Measurements from ENCODE around the gene FAM83B.

The FAM83B gene

DNA sequence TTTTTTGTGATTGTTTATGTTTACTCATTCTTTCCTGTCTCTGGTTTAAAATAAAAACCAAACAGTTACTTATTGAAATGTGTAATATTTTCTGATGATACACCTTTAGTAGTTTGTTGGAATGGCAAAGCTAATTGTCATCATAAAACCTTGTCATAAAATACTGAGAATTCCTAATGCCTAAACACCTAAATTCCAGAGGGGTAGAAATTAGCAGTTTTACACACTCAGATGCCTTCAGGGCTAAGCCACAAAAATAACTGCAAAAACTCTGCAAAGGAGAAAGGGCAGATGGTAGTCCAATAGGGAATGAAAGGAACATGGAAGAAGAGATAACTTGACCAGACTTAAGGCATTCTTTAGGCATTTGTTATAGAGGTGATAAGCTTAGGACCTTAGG, 30.3 kb downstream of the FAM83B start:
- TF ChIP-seq, protein P1, sequence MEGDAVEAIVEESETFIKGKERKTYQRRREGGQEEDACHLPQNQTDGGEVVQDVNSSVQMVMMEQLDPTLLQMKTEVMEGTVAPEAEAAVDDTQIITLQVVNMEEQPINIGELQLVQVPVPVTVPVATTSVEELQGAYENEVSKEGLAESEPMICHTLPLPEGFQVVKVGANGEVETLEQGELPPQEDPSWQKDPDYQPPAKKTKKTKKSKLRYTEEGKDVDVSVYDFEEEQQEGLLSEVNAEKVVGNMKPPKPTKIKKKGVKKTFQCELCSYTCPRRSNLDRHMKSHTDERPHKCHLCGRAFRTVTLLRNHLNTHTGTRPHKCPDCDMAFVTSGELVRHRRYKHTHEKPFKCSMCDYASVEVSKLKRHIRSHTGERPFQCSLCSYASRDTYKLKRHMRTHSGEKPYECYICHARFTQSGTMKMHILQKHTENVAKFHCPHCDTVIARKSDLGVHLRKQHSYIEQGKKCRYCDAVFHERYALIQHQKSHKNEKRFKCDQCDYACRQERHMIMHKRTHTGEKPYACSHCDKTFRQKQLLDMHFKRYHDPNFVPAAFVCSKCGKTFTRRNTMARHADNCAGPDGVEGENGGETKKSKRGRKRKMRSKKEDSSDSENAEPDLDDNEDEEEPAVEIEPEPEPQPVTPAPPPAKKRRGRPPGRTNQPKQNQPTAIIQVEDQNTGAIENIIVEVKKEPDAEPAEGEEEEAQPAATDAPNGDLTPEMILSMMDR (IDR thresholded peaks at IDR 0.05) = no peak

DNA sequence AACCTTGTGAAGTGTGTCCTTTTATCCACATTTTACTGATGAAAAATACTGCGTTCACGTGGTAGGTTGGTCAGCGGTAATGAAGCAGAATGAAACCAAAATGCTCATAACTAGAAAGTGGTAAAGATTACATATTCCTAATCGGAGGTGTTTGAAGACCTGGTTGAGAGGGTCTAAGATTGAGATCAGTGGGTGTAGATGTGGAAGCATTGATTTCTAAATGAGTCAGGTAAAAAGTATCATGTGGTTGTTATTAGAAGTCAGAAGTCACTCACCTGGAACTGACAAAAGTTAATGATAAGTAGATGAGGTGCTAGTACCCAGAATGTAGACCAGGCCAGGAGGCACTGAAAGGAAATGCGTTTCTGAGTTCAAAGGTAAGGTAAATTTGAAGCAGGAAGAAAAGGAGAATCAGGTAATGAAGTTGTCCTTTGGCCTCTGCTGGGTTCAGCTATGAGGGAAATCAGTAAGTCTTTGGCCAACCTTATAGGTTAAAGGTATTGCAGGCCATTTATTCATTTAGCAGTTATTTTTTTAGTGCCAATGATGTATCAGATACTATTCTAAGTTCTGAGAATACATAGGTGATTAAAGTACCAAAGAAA, 31.2 kb downstream of the FAM83B start:
- TF ChIP-seq, protein P1 (IDR thresholded peaks at IDR 0.05) = no peak

DNA sequence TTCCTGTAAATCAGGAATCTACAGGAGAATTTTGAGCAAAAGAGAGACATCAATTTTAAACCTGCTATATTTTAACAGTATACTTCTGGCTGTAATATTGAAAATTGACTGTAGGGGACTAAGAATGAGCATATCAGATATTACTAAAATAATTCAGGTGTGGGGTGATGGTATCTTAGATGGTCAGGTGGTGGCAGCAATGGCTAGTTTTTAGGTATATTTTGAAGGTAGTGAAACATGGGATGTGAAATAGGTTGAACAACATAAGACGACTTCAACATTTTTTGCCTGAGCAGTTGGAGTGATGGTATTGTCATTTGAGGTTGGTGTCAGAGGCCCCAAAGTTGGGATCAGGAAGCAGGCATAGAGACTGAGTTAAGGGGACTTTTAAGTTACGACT, 32.1 kb downstream of the FAM83B start:
- TF ChIP-seq, protein P1 (IDR thresholded peaks at IDR 0.05) = no peak

DNA sequence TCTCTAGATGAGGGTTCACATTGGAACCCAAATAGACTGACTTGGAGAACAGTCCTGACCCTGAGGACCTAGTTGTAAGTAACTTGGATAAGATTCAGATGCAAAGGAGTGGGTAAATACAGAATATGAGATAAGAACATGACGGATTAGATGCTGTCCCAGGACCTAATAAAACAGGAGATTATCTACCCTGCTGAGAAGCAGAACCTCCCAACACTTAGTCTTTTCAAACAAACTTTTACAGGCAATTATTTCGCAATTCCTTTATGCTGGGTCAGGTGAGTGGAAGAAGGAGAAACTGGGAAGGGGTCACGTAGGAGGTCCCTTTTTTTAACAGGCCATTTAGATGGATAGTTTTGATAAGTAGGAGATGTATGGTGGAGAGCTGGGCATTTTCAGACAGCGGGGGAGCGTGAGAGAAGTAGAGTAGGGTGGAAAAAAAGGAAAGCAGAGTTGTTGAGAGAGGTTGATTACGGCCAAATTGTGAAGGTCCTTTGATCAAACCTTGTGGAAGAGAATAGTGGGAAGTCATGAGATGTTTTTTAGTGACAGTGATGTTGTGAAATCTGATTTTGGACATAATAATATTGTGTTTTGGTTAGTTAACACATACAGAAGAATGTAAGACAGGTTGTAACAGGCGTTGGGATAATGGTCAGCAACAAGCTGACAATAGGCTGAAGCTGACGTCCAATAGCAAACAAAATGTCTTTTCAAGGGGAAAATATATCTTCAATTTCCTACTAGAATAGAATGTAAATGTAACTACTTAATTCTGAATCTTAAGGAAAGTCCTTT, 32.8 kb downstream of the FAM83B start:
- TF ChIP-seq, protein P1 (IDR thresholded peaks at IDR 0.05) = no peak

DNA sequence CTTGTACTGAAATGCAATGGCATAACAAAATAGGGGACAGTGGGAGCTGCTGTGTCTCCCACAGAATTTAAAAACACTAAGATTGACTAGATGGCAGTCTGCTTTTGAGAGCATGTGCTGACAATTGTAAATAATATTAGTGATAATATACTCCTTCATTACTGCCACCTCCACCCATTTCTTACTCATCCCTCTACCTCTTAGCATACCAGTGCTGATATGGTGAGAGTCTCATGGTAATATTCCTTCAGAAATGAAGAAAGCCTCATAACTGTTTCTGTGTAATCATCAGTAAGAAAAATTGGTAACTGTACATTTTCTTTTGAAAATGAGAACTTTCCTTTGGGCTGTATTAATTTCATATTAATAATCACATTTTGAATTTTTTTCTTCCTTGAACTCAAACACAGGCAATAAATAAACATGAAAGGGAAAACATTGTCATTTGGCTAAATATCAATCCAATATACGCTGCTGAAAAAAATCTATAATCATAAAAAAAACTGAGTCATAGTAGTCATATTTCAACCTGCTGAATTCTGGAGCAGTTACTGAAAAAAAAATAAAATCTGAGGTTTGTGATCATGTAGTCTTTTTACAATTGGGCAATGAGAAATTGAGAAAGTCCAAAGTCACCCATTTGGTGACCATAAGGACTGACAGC, 34.6 kb downstream of the FAM83B start:
- TF ChIP-seq, protein P1 (IDR thresholded peaks at IDR 0.05) = no peak

DNA sequence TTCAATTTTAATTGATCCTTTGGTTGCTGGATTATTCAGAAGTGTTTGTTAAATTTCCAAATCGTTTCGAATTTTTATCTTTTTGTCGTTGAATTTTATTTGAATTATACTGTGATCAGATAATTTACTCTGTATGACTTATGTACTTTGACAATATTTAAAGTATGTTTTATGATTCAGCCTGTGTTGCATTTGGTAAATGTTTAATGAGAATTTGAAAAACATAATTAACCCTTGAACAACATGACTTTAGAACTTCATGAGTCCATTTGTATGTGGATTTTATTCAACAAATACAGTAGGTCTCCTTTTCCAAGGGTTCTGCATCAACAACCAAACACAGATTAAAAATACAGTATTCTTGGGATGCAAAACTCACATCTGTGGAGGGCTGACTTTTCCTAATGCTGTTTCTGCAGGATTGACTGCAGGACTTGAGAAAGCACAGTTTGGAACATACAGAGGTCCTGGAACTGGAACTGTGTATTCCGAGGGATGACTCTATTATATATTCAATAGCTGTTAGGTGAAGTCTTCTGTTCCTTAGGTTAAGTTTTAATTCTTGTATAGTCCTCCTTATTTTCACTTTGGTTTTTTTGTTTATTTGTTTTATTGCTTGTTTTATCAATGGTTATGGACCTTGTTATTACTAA, 40.5 kb downstream of the FAM83B start:
- TF ChIP-seq, protein P1 (IDR thresholded peaks at IDR 0.05) = no peak

DNA sequence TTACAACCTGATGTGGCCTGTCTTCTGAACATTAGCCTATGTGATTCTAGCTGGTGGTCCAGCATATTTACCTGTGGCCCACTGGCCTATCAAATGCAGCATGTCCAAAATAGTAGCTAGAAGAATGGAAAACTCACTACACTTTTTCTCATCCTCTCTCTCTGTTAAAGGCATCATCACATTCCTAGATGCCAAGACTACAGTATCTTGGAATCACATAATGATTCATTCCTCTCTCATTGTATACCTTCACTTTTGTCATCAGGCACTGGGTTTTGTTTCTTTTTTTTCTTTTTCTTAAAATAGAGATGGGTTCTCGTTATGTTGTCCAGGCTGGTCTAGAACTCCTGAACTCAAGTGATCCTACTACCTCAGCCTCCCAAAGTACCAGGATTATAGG, 45.0 kb downstream of the FAM83B start:
- TF ChIP-seq, protein P1 (IDR thresholded peaks at IDR 0.05) = no peak
